T-helper 1 cell (primary cell): ENCODE results near the gene PTPRC.

Experiments
- DNase-seq, 5 donors: peaks; one replicate each; pipeline ENCODE4 v3.0.0-alpha.2; 2012 to 2020

PTPRC gene

GRCh38 chr1:198701766-198702539 is 63.1 kb downstream of the PTPRC start:
- DNase-seq, result no peak

DNA sequence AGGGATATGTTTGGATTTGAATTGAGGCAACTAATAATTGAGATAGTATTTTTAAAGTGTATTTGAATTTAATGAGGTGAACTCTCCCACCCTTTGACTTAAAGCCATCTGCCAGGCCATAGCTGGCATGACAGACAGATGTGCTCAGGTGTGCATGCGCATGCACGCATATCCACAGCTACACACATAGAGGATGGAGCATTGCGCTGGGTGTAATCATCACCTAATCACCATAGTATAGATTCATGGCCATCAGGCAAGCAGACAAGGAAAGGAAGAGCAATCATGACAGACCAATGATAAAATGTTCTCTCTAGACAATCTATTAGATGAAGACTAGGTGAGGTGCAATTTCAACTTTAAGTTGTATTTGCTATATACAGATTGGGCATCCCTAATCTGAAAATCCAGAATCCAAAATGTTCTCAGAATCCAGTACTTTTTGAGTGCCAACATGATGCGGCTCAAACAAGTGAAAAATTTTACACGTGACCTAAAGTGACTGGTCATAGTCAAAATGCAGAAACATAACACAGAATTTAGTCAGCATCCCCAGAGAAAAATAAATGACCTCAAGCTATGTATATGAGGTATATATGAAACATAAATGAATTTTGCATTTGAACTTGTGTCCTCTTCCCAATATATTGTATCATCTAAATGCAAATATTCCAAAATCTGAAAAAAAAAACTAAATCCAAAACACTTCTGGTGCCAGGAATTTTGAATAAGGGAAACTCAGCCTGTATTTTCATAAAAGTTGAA is 70.1 kb downstream of the PTPRC start:
- DNase-seq, result no peak

DNA sequence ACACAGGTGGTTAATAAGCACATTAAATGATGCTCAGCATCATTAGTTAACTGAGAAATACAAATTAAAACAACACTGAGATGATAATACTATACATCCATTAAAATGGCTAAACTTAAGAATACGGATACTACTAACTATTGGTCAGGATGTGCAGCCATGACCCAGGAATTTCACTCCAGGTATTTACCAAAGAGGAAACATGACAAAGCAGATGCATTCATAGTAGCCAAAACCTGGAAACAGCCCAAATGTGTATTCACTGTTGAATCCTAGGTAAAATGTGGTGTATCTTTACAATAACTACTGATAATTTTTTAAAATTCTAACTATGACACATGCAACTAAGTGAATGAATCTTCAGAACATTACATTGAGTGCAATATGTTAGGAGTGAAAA is 73.0 kb downstream of the PTPRC start:
- no peak for DNase-seq

DNA sequence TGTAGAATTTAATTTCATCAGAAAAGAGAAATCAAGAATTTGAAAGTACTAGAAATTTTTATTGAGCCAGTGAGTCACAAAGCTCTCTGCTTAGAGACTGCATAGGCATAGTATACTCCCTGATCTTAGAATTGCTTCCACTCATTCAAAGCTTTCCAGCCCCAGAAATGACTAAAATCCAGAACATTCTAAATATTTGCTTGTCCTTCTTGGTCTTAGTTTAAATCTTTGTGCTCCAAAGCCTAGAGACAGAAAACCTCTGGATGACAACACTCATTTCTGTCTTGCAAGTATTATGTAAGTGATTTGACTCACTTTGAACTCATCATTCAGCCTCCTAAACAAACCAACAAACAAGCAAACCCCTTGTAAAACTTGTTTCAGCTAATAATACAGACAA is 74.2 kb downstream of the PTPRC start:
- DNase-seq, result peak in 1 of 5 donors; percentile 20

DNA sequence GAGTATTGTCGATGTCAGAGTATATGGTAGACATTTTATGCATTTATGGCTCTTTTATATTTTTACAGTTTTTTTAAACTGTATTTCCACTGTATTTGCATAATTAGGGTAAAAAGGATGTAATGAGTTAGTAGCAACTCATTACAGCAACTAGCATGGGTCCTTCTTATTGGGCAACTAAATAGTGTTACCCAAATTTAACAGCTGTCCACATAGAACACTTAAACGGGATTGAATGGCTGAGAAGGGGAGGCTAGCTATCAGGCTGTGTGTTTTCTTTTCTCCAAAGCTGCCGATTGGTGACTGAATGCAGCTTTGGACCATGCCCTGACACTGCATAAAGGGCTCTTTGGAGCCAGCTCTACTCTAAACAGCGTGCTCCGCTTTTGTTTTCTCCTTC is 75.4 kb downstream of the PTPRC start:
- no peak for DNase-seq

DNA sequence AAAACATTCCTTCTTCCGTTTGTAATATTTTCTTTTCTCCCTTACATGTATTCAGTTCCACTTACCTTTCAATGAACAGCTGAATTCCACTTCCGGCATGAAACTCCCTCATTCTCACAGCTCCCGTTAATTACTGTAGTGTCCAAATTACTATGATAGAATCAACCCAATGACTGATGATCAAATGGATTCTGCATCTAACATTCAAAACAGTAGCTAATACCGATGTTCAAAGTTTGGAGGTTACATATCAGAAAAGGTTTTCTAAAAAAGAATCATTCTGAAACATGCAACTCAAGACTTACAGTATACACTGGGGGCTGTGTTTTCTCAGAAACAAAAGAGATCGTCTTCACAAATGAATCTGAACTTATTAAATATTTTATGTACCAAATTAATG is 77.2 kb downstream of the PTPRC start:
- DNase-seq, result peak in 1 of 5 donors; percentile 20

- no peak for DNase-seq
Measured at GRCh38 chr1:198717510-198717909, 78.7 kb downstream of the PTPRC start.

DNA sequence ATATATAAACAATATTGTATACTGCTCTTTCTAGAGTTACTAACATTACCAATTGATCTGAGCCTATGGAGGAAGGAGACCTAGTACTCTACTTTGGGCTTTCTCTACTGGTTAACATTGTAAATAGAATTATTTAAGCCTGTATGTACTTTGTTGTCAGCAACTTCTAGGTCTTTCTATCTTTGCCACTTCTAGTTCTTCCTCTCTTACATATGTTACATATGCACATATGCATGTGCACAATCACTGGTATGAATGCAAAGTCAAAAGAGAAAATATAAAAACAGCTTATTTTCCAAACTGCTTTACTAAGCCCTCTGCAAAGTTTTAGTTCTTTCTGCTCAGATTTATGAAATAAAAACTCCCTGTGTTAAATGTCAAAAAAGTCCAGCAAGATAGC is 84.3 kb downstream of the PTPRC start:
- DNase-seq, result no peak

GRCh38 chr1:198725090-198725489 is 86.2 kb downstream of the PTPRC start:
- DNase-seq, result no peak

DNA sequence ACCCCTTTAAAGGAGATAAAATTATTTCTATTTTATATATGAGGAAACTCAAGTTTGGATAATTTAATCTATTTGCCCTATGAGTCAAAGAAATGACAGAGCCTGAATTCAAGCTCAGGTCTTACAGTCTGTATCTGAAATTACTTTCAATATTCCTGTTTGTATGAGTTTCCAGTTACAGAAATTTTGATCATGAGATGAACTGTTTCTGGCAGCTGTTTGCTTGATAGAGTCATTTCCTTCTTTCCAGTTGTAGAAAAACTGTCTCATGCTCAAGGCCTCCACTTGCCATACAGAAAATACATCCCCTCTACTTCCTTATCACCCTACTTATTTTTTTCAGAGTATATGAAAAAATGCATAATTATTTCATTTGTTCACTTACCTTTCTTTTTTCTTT is 87.6 kb downstream of the PTPRC start:
- DNase-seq, result no peak

DNA sequence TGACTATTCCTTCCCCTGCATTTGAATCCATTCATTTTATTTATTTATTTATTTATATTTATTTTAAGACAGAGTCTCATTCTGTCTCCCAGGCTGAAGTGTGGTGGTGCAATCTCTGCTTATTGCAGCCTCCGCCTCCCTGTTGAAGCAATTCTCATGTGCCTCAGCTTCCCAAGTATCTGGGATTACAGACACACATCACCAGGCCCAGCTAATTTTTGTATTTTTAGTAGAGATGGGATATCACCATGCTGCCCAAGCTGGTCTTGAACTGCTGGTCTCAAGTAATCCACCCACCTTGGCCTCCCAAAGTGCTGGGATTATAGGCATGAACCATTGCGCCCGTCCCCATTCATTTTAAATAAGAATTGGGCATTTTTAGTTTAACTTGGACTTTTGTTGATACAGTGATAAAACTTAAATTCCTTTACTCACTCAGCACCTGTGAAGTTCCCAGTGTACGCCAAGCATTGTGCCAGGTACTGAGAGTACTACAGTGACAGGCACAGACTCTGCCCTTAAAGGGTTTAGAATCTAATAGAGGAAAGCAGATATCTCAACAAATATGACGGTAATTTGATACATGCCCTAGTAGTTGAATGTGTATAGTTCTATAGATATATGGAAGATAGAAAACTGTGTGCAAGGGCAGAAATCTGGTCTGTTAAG is 90.5 kb downstream of the PTPRC start:
- DNase-seq, result no peak

GRCh38 chr1:198730952-198731351 is 92.1 kb downstream of the PTPRC start:
- no peak for DNase-seq

GRCh38 chr1:198734323-198735008 is 95.6 kb downstream of the PTPRC start:
- peak in 1 of 5 donors; percentile 46 for DNase-seq

- no peak for DNase-seq
Measured at GRCh38 chr1:198741744-198742143, 102.9 kb downstream of the PTPRC start.

- peak in 1 of 5 donors; percentile 25 for DNase-seq
Measured at GRCh38 chr1:198747127-198747526, 108.3 kb downstream of the PTPRC start.

DNA sequence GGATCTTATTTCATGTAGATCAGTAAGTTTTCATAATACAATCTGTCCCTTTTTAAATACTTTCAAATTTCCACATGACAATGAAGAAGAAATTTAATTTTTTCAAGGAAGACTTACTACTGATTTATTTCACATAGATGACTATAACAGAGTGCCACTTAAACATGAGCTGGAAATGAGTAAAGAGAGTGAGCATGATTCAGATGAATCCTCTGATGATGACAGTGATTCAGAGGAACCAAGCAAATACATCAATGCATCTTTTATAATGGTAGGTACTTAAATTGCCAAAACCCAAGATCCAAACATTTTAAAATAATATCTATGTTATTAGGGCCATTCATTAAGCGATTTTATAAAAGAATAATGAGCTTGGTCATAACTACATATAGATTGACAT is 110.4 kb downstream of the PTPRC start:
- DNase-seq, result no peak

DNA sequence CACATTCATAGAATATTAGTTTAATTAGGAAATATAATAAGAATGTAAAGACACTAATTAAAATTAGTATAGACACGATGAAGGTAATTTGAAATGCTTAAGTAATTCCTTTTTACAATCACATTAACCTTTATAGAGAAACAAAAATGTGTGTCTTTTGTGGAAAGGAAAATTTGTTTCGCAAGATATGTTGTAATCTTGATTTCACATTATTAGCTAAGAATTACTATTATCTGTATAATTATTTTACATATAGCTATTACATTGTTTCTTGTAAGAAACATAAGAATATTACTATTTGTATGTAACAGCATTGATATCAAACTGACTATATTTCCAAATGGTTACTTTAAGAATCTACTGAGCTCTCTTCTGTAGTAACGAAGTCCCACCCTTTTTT is 111.2 kb downstream of the PTPRC start:
- no peak for DNase-seq

DNA sequence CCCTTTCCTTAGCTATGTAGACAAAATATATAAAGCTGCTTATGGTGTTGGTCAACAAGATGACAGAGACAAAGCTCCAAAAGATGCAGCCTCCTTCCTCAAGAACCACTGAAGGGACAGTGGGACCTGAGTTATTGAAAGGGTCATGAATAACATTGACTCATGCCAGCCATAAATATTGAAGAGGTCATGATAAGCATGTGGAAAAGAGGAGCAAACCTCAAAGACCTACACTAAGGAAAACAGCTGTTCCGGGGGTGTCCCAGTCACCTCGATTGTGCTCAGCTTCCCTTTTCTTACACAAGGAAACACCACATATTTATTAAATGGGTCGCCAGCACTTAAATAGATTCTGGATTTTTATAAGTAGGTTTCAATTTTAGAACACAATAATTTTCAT is 112.9 kb downstream of the PTPRC start:
- no peak for DNase-seq

- DNase-seq, result no peak
Measured at GRCh38 chr1:198754670-198755069, 115.8 kb downstream of the PTPRC start.

DNA sequence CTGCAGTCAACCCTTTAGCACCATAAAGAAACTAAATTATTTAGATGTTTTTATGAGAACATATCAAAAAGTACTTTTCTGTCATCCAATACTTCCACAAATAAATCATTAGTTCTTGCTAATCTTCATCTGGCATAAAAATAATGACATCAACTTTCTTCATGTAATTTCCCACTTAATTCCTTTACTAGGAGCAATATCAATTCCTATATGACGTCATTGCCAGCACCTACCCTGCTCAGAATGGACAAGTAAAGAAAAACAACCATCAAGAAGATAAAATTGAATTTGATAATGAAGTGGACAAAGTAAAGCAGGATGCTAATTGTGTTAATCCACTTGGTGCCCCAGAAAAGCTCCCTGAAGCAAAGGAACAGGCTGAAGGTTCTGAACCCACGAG is 116.9 kb downstream of the PTPRC start:
- no peak for DNase-seq

- no peak for DNase-seq
Measured at GRCh38 chr1:198756470-198756869, 117.6 kb downstream of the PTPRC start.

- DNase-seq, result no peak
Measured at GRCh38 chr1:198761859-198762616, 123.2 kb downstream of the PTPRC start.
